Measurements from ENCODE around the gene IL20RB. TPM values are rescaled to one million over a fixed set of nuclear protein-coding genes. Genes with fewer than 3 reads are reported as not detected.

IL20RB gene
- total RNA-seq (2014; rRNA removed; shearing (Covaris generic)): 7.1 and 8.8 TPM in 2 replicates
- 1.8 and 2.1 TPM in 2 replicates for polyA plus RNA-seq (2014; cell fraction: nucleus; rRNA removed)

GRCh38 chr3:136957751-136958288 lies at the start of gene IL20RB:
TSS of gene IL20RB (plus strand) at chr3:136957983. CDS start at chr3:136958114, 131 bp downstream.
- DNase-seq (ENCODE audit: extremely low read depth, low read depth): peak; percentile 65

GRCh38 chr3:136908297-136908696 lies 49.5 kb upstream of the IL20RB start:
- DNase-seq (ENCODE audit: extremely low read depth, low read depth): no peak

GRCh38 chr3:136909187-136909586 lies 48.6 kb upstream of the IL20RB start:
- DNase-seq (ENCODE audit: extremely low read depth, low read depth): no peak

GRCh38 chr3:136910697-136911096 lies 47.1 kb upstream of the IL20RB start:
- DNase-seq (ENCODE audit: extremely low read depth, low read depth): no peak

- DNase-seq (ENCODE audit: extremely low read depth, low read depth): no peak
These were observed 44.6 kb upstream of the IL20RB start for GRCh38 chr3:136913168-136913567.

- DNase-seq (ENCODE audit: extremely low read depth, low read depth): no peak
These were observed 43.0 kb upstream of the IL20RB start for GRCh38 chr3:136914739-136915138.

- DNase-seq (ENCODE audit: extremely low read depth, low read depth): no peak
These were observed 41.6 kb upstream of the IL20RB start for GRCh38 chr3:136916223-136916622.

GRCh38 chr3:136919799-136920580 lies 37.8 kb upstream of the IL20RB start:
- no peak for DNase-seq (ENCODE audit: extremely low read depth, low read depth)

GRCh38 chr3:136920904-136921611 lies 36.7 kb upstream of the IL20RB start:
- no peak for DNase-seq (ENCODE audit: extremely low read depth, low read depth)

- no peak for DNase-seq (ENCODE audit: extremely low read depth, low read depth)
These were observed 32.2 kb upstream of the IL20RB start for GRCh38 chr3:136925425-136926190.

GRCh38 chr3:136928240-136928639 lies 29.5 kb upstream of the IL20RB start:
- DNase-seq (ENCODE audit: extremely low read depth, low read depth): no peak

- DNase-seq (ENCODE audit: extremely low read depth, low read depth): peak; percentile 6
These were observed 27.7 kb upstream of the IL20RB start for GRCh38 chr3:136929977-136930670.

GRCh38 chr3:136931606-136932005 lies 26.2 kb upstream of the IL20RB start:
- DNase-seq (ENCODE audit: extremely low read depth, low read depth): no peak

GRCh38 chr3:136932523-136932922 lies 25.3 kb upstream of the IL20RB start:
- DNase-seq (ENCODE audit: extremely low read depth, low read depth): no peak

GRCh38 chr3:136932978-136933772 lies 24.6 kb upstream of the IL20RB start:
- DNase-seq (ENCODE audit: extremely low read depth, low read depth): no peak

GRCh38 chr3:136937175-136937574 lies 20.6 kb upstream of the IL20RB start:
- DNase-seq (ENCODE audit: extremely low read depth, low read depth): no peak

GRCh38 chr3:136937851-136938250 lies 19.9 kb upstream of the IL20RB start:
- DNase-seq (ENCODE audit: extremely low read depth, low read depth): no peak

GRCh38 chr3:136938334-136938733 lies 19.4 kb upstream of the IL20RB start:
- no peak for DNase-seq (ENCODE audit: extremely low read depth, low read depth)

- no peak for DNase-seq (ENCODE audit: extremely low read depth, low read depth)
These were observed 18.3 kb upstream of the IL20RB start for GRCh38 chr3:136939489-136939888.

Measured in NCI-H460 (cell line).